HG03571 (cell line): ENCODE results near the gene ATF6.
"Not testable (repeated sequence)": the region's sequence is repeated elsewhere in the genome, so short reads cannot be mapped to it uniquely, and the experiment has no call there.

Experiments
- ATAC-seq: cut with Tn5 transposase; IDR thresholded peaks from one replicate; pipeline ENCODE4 v1.9.1; 2021; ENCODE audit not compliant: unreplicated experiment

The ATF6 gene

GRCh38 chr1:161731981-161732718 is 34.0 kb upstream of the ATF6 start:
- ATAC-seq, result no peak

GRCh38 chr1:161733526-161733925 is 32.6 kb upstream of the ATF6 start:
- no peak for ATAC-seq

GRCh38 chr1:161735837-161736236 is 30.3 kb upstream of the ATF6 start:
- no peak for ATAC-seq

- no peak for ATAC-seq
Measured at GRCh38 chr1:161736335-161736969, 29.7 kb upstream of the ATF6 start.

GRCh38 chr1:161737625-161738024 is 28.5 kb upstream of the ATF6 start:
- ATAC-seq, result no peak

- ATAC-seq, result peak; percentile 80
Measured at GRCh38 chr1:161738627-161739287, 27.4 kb upstream of the ATF6 start.

GRCh38 chr1:161739865-161740566 is 26.1 kb upstream of the ATF6 start:
- no peak for ATAC-seq

- ATAC-seq, result no peak
Measured at GRCh38 chr1:161740921-161741320, 25.2 kb upstream of the ATF6 start.

GRCh38 chr1:161743231-161743630 is 22.9 kb upstream of the ATF6 start:
- no peak for ATAC-seq

- no peak for ATAC-seq
Measured at GRCh38 chr1:161747801-161748200, 18.3 kb upstream of the ATF6 start.

GRCh38 chr1:161749509-161750407 is 16.4 kb upstream of the ATF6 start, which contains the start of gene DUSP12:
DUSP12 (plus strand) TSS chr1:161749786; CDS start chr1:161749802, 16 bp downstream.
- peak; percentile 95 for ATAC-seq

- no peak for ATAC-seq
Measured at GRCh38 chr1:161763522-161764098, 2.5 kb upstream of the ATF6 start.

- ATAC-seq, result no peak
Measured at GRCh38 chr1:161768461-161768860, 2.3 kb downstream of the ATF6 start.

GRCh38 chr1:161768986-161769672 is 3.0 kb downstream of the ATF6 start:
- no peak for ATAC-seq

- not testable (repeated sequence) for ATAC-seq
Measured at GRCh38 chr1:161769673-161770045, 3.5 kb downstream of the ATF6 start.

GRCh38 chr1:161770250-161770649 is 4.1 kb downstream of the ATF6 start:
- ATAC-seq, result no peak

- ATAC-seq, result no peak
Measured at GRCh38 chr1:161771161-161771560, 5.0 kb downstream of the ATF6 start.

- ATAC-seq, result no peak
Measured at GRCh38 chr1:161771973-161772372, 5.9 kb downstream of the ATF6 start.

GRCh38 chr1:161772397-161772796 is 6.3 kb downstream of the ATF6 start:
- ATAC-seq, result no peak
